WTC11 (cell line): Measurements from ENCODE around the gene SRCIN1. TPM values are rescaled to one million over a fixed set of nuclear protein-coding genes. Genes with fewer than 3 reads are reported as not detected.
A peak's percentile ranks its signal among the peaks of the same experiment; 100 is the strongest.
"Not testable (repeated sequence)": the region's sequence is repeated elsewhere in the genome, so short reads cannot be mapped to it uniquely, and the experiment has no call there.

ENCODE experiments used
- ATAC-seq: fragments of 200-7000 bp; cut with Tn5 transposase; 2 replicates; pipeline ENCODE4 v1.10.0; 2021; ENCODE audit warnings: mild to moderate bottlenecking, moderate library complexity
- CTCF ChIA-PET: fragments of 300-600 bp; sonication (Branson Sonifier 250); formaldehyde crosslinking; loops from one replicate; lab custom pipeline; 2021; ENCODE audit warnings: antibody characterized with exemption; lab: Charles Lee
- POLR2A ChIA-PET: fragments of 350-600 bp; sonication (Branson Sonifier 250); formaldehyde crosslinking; loops from one replicate; lab custom pipeline; 2021; ENCODE audit warnings: antibody characterized with exemption; lab: Charles Lee
- DNase-seq: peaks from one replicate; pipeline ENCODE4 v3.0.0; 2021; ENCODE audit warnings: low spot score
- H3K27ac Mint-ChIP-seq: 2 replicates; pipeline ENCODE4 v1.8.0; 2021; ENCODE audit warnings: mixed read lengths
- H3K27me3 Mint-ChIP-seq: 2 replicates; pipeline ENCODE4 v1.8.0; 2021; ENCODE audit warnings: low read depth, mild to moderate bottlenecking, moderate library complexity, mixed read lengths
- H3K36me3 Mint-ChIP-seq: 2 replicates; pipeline ENCODE4 v1.8.0; 2021; ENCODE audit warnings: mixed read lengths
- H3K4me1 Mint-ChIP-seq: 2 replicates; pipeline ENCODE4 v1.8.0; 2022; ENCODE audit warnings: mixed read lengths
- H3K4me3 Mint-ChIP-seq: 2 replicates; pipeline ENCODE4 v1.8.0; 2021; ENCODE audit warnings: mild to moderate bottlenecking, moderate library complexity, mixed read lengths
- H3K9me3 Mint-ChIP-seq: 2 replicates; pipeline ENCODE4 v1.8.0; 2021; ENCODE audit warnings: mixed read lengths
- AFF4 ChIP-seq: sonication (generic); formaldehyde crosslinking; IDR thresholded peaks from 2 replicates; pipeline ENCODE4 v1.8.1; 2023; ENCODE audit warnings: mild to moderate bottlenecking, missing genetic modification reagents, borderline replicate concordance
- AR ChIP-seq: fragments of 250-450 bp; sonication (Bioruptor Pico); IDR thresholded peaks from 2 replicates; pipeline ENCODE4 v1.9.0; 2021; ENCODE audit warnings: mild to moderate bottlenecking
- ATF1 ChIP-seq: sonication (generic); formaldehyde crosslinking; IDR thresholded peaks from 2 replicates; pipeline ENCODE4 v1.8.1; 2023; ENCODE audit warnings: mild to moderate bottlenecking, moderate library complexity, missing genetic modification reagents
- CBFB ChIP-seq: sonication (generic); formaldehyde crosslinking; IDR thresholded peaks from 2 replicates; pipeline ENCODE4 v1.8.1; 2022; ENCODE audit warnings: mild to moderate bottlenecking, low read depth, missing genetic modification reagents
- CTCF ChIP-seq: fragments of 200-600 bp; IDR thresholded peaks from 2 replicates; pipeline ENCODE4 v1.8.0; 2022; ENCODE audit warnings: antibody characterized with exemption
- ELF4 ChIP-seq: sonication (generic); formaldehyde crosslinking; IDR thresholded peaks from 2 replicates; pipeline ENCODE4 v1.8.1; 2022; ENCODE audit warnings: low read depth, mild to moderate bottlenecking, moderate library complexity, missing genetic modification reagents
- GRHL2 ChIP-seq: fragments of 250-450 bp; sonication (Bioruptor Pico); IDR thresholded peaks from 2 replicates; pipeline ENCODE4 v1.8.0; 2022; ENCODE audit warnings: mild to moderate bottlenecking, moderate library complexity; ENCODE audit not compliant: insufficient replicate concordance, severe bottlenecking
- HMGA2 ChIP-seq: fragments of 250-450 bp; sonication (Bioruptor Pico); IDR thresholded peaks from 2 replicates; pipeline ENCODE4 v1.4.0; 2021; ENCODE audit warnings: mild to moderate bottlenecking, moderate library complexity
- MYBL2 ChIP-seq: sonication (generic); formaldehyde crosslinking; IDR thresholded peaks from 2 replicates; pipeline ENCODE4 v1.8.1; 2023; ENCODE audit warnings: mild to moderate bottlenecking, moderate library complexity, missing genetic modification reagents
- NR3C1 ChIP-seq: sonication (generic); formaldehyde crosslinking; conservative IDR thresholded peaks from 2 replicates; pipeline ENCODE4 v1.8.1; 2023; ENCODE audit warnings: low read depth, mild to moderate bottlenecking, missing genetic modification reagents
- ZBTB43 ChIP-seq: sonication (generic); formaldehyde crosslinking; IDR thresholded peaks from 2 replicates; pipeline ENCODE4 v1.8.1; 2023; ENCODE audit warnings: mild to moderate bottlenecking, missing genetic modification reagents
- ZNF263 ChIP-seq: sonication (generic); formaldehyde crosslinking; IDR thresholded peaks from 2 replicates; pipeline ENCODE4 v1.8.1; 2022; ENCODE audit warnings: low read depth, mild to moderate bottlenecking, moderate library complexity, missing genetic modification reagents
- ZNF671 ChIP-seq: fragments of 250-450 bp; sonication (Bioruptor Pico); IDR thresholded peaks from 2 replicates; pipeline ENCODE4 v1.8.0; 2021; ENCODE audit warnings: mild to moderate bottlenecking
- total RNA-seq: library from RNA; stranded (reverse); gene quantifications from 3 replicates; pipeline ENCODE4 v1.2.3, GENCODE V29; 2021

The SRCIN1 gene
- total RNA-seq, 1 experiment from 2014 or later: 17.3 TPM

- TF ChIP-seq AFF4 (CRISPR knock-in tag) (no peak), ZNF671 (CRISPR knock-in tag) (no peak), HMGA2 (no peak)
Measured at GRCh38 chr17:38533866-38534497, 71.8 kb downstream of the SRCIN1 start (continued).

- Mint-ChIP-seq H3K4me3 (no peak overlapping the region), H3K27ac (no peak overlapping the region), H3K9me3 (no peaks in the 10 kb centered on the region), H3K27me3 (peaks cover 59% of the 10 kb centered on the region), H3K4me1 (peaks cover 33% of the 10 kb centered on the region), H3K36me3 (no peaks in the 10 kb centered on the region)
- DNase-seq (no peak), ATAC-seq (no peak)
- TF ChIP-seq MYBL2 (CRISPR knock-in tag) (no peak), CBFB (CRISPR knock-in tag) (no peak), ATF1 (CRISPR knock-in tag) (no peak), ZBTB43 (CRISPR knock-in tag) (no peak), ZNF263 (CRISPR knock-in tag) (no peak)
- ChIA-PET POLR2A (interaction anchor here (0.6 kb wide), 1 partner anchor 116 kb away, joined by 3 read pairs; no protein-coding TSS in a partner anchor), CTCF (interaction anchor here (3.0 to 19.6 kb wide), 3 partner anchors 24 to 135 kb away, joined by 10 to 341 read pairs (median 31); no protein-coding TSS in a partner anchor)
Measured at GRCh38 chr17:38533241-38533640, 72.5 kb downstream of the SRCIN1 start.

- Mint-ChIP-seq H3K27me3 (peaks cover 64% of the 10 kb centered on the region), H3K9me3 (no peaks in the 10 kb centered on the region), H3K4me3 (no peak overlapping the region), H3K4me1 (peaks cover 33% of the 10 kb centered on the region), H3K36me3 (no peaks in the 10 kb centered on the region), H3K27ac (no peak overlapping the region)
- ChIA-PET POLR2A (interaction anchor here (0.5 kb wide), 1 partner anchor 112 kb away, joined by 3 read pairs; no protein-coding TSS in a partner anchor), CTCF (interaction anchor here (0.6 to 19.6 kb wide), 3 partner anchors 24 to 62 kb away, joined by 4 to 341 read pairs (median 10); no protein-coding TSS in a partner anchor)
- ATAC-seq (no peak), DNase-seq (no peak)
- TF ChIP-seq NR3C1 (CRISPR knock-in tag) (no peak), GRHL2 (no peak), ELF4 (CRISPR knock-in tag) (no peak), CTCF (no peak), AR (CRISPR knock-in tag) (no peak)
Measured at GRCh38 chr17:38532451-38532850, 73.3 kb downstream of the SRCIN1 start.

GRCh38 chr17:38531761-38532160, 74.0 kb downstream of the SRCIN1 start:
- H3K9me3 Mint-ChIP-seq, H3K27ac Mint-ChIP-seq, H3K36me3 Mint-ChIP-seq, DNase-seq, CTCF ChIA-PET, POLR2A ChIA-PET, ATAC-seq: not testable (repeated sequence)
- Mint-ChIP-seq H3K4me1 (peaks cover 33% of the 10 kb centered on the region), H3K27me3 (peaks cover 67% of the 10 kb centered on the region), H3K4me3 (peak overlapping the region; percentile 16; the same call in 1 of the 2 replicates)

- DNase-seq, CTCF ChIA-PET, H3K27ac Mint-ChIP-seq, ATAC-seq, H3K36me3 Mint-ChIP-seq, H3K4me3 Mint-ChIP-seq, POLR2A ChIA-PET, H3K9me3 Mint-ChIP-seq: not testable (repeated sequence)
- peaks cover 33% of the 10 kb centered on the region for H3K4me1 Mint-ChIP-seq
- H3K27me3 Mint-ChIP-seq: peaks cover 67% of the 10 kb centered on the region
Measured at GRCh38 chr17:38530856-38531255, 74.9 kb downstream of the SRCIN1 start.

GRCh38 chr17:38528141-38528540, 77.6 kb downstream of the SRCIN1 start:
- H3K4me3 Mint-ChIP-seq, H3K27ac Mint-ChIP-seq, ATAC-seq, POLR2A ChIA-PET, DNase-seq, H3K9me3 Mint-ChIP-seq, H3K36me3 Mint-ChIP-seq: not testable (repeated sequence)
- Mint-ChIP-seq H3K27me3 (peaks cover 71% of the 10 kb centered on the region), H3K4me1 (peaks cover 24% of the 10 kb centered on the region)
- CTCF ChIA-PET: interaction anchor here (1.0 to 1.2 kb wide), 2 partner anchors 19 to 56 kb away, joined by 3 read pairs; no protein-coding TSS in a partner anchor
